GM19023 (cell line): ENCODE data around the gene GTF2IRD2.
"Not testable (repeated sequence)": the region's sequence is repeated elsewhere in the genome, so short reads cannot be mapped to it uniquely, and the experiment has no call there.

Source experiments
- ATAC-seq: cut with Tn5 transposase; IDR thresholded peaks from one replicate; pipeline ENCODE4 v1.9.1; 2021; ENCODE audit warnings: mild to moderate bottlenecking, moderate library complexity; ENCODE audit not compliant: unreplicated experiment

Gene GTF2IRD2

DNA sequence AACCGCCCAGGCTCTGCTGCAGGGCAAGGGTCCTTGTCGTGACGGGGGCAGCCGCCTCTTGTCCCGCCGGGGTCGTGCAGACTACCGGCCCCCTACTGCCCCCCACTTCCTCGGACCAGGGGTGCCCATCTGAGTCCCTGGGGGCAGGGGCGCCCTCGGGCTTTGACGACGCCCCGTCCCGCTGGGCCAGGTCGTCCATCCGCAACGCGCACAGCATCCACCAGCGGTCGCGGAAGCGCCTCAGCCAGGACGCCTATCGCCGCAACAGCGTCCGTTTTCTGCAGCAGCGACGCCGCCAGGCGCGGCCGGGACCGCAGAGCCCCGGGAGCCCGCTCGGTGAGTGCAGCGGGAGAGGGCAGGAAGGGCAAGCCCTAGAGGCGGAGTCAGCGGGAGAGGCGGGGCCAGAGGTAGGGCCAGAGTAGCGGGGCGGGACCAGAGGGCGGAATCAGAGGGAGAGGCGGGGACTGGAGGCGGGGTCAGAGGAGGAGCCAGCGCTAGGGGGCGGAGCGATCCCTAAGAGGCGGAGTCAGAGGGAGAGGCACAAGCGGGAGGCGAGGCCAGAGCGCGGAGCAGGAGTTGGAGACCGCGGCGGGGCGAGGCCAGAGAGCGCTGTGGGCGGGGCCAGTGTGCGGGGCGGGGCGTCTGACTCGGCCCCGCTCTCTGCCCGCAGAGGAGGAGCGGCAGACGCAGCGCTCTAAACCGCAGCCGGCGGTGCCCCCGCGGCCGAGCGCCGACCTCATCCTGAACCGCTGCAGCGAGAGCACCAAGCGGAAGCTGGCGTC lies 62.8 kb downstream of the GTF2IRD2 start:
- peak; percentile 87 for ATAC-seq

GRCh38 chr7:74783595-74783994 lies 67.8 kb downstream of the GTF2IRD2 start:
- not testable (repeated sequence) for ATAC-seq

DNA sequence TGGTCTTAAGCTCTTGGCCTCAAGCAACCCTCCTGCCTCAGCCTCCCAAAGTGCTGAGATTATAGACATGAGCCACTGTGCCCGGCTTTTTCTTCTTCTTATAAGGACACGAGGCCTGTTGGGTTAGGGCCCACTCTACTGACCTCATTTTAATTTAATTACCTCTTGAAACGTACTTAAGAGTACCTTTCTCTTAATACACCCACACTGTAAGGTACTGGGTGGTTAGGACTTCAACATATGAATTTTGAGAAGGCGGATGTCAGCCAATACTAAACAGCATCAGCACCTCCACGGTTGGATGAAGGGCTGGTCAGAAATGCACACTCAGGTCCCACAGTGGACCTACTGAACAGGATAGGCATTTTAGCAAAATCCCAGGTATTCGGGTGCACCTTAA lies 69.7 kb downstream of the GTF2IRD2 start:
- ATAC-seq, result not testable (repeated sequence)

- not testable (repeated sequence) for ATAC-seq
These were observed 72.4 kb downstream of the GTF2IRD2 start for GRCh38 chr7:74779053-74779452.

DNA sequence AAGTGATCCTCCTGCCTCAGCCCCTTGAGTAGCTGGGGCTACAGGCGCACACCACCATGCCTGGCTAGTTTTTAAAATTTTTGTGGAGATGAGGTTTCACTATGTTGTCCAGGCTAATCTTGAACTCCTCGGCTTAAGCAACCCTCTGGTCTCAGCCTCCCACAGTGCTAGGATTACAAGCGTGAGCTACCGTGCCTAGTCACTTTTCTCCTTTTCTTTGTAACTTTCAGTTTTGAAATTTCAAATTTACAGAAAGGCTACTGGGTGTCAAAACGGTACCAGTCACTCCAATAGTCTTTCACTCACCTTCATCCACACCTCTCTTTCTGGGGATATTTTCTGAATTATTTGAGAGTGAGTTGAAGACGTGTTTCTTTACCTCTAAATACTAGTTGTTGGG lies 76.3 kb downstream of the GTF2IRD2 start:
- ATAC-seq, result peak; percentile 42

DNA sequence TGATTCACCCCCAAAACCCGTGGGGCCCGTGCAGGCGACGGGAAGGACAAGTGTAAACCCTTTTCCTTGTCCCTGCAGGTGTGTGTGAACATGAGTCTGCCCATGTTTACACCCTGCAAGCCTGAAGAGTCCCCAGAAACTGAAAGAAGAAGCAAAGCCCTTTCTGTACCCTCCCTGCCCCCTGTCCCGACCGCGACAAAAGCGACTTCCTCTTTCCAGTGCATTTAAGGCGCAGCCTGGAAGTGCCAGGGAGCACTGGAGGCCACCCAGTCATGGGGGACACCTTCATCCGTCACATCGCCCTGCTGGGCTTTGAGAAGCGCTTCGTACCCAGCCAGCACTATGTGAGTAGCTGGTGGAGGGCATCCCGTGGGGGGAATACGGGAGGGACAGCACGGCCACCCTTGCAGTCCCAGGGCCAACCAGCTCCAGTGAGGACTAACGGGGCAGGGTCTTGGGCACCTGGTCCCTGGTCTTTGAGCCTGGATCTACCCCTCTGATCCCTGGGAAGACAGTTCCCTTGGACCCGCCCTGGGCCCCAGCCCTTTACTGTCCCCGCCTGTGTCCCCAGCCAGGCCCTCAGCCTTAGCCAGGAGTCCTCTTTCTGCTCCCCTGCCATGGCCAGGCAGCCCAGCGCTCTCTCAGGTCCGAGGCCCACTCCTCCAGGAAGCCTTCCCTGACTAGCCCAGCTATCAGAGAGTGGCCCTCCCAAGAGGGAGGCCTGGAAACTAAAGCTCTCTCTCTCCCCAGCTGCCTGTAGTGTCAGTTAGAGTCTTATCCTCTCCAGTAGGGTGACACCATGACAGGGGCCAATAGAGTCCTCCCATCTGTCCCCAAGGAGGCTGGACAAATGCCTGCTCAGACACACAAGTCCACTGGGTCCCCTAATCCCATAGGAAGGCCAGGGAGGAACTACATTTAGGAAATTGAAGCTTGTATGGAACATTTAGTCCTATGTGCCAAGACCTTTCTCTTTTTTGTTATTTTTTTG lies 77.3 kb downstream of the GTF2IRD2 start, which contains the start of gene NCF1:
TSS of gene NCF1 (plus strand) at position 252 of the 991 bp plus-strand sequence. CDS start at position 273, 21 bp downstream.
- peak; percentile 82 for ATAC-seq

- ATAC-seq, result not testable (repeated sequence)
These were observed 79.3 kb downstream of the GTF2IRD2 start for GRCh38 chr7:74772093-74772492.

GRCh38 chr7:74770062-74770461 lies 81.3 kb downstream of the GTF2IRD2 start:
- not testable (repeated sequence) for ATAC-seq

- not testable (repeated sequence) for ATAC-seq
These were observed 84.4 kb downstream of the GTF2IRD2 start for GRCh38 chr7:74766991-74767390.

- peak; percentile 38 for ATAC-seq
These were observed 84.9 kb downstream of the GTF2IRD2 start for GRCh38 chr7:74766509-74766908.

DNA sequence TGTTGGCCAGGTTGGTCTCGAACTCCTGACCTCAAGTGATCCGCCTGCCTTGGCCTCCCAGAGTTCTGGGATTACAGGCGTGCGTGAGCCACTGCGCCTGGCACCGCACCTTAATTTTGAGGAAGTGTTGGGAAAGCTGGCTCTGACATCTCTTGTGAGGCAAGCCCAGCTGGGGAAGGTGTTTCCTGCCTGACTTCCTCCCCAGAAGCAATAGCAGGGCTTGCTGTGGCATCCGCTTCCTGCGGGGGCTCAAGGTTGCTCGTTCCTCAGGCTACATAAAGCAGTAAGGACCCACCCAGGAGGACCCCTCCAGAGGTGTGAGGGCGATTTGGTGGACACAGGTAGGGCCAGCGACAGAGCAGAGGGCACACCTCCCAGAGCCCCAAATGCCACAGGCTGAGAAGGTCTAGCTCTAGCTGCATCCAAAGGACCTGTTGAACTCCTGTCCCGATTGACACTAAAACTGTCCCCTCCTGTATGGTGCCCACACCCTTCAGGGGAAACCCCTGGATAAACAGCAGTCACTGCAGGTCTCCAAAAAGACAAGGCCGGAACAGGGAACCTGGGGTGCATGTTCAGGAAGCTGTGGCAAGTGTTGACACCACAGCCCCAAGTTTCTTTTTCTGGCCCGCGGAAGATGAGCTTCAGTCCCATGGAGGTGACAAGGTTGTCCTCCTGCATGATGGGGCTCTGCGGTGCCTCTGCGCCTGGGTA lies 86.0 kb downstream of the GTF2IRD2 start:
- ATAC-seq, result not testable (repeated sequence)

DNA sequence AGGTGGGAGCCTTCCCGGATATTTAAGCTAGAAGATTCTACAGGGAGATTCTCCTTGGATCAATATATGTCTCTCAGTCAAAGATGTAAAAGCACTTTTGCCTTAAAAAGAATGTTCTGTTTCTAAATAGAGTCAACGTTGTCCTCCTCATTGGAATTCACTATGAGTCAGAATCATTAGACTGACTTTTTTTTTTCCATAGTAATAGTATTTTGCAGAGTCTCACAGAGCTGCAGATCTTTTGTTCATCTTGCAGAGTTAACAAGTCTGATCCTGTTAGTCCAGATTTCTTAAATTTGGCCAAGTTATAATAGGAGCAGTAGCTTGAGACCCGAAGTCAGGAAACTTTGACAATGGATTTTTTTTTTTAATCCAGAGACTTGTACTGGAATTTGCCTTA lies 92.4 kb downstream of the GTF2IRD2 start:
- not testable (repeated sequence) for ATAC-seq

GRCh38 chr7:74758268-74758667 lies 93.1 kb downstream of the GTF2IRD2 start:
- not testable (repeated sequence) for ATAC-seq

DNA sequence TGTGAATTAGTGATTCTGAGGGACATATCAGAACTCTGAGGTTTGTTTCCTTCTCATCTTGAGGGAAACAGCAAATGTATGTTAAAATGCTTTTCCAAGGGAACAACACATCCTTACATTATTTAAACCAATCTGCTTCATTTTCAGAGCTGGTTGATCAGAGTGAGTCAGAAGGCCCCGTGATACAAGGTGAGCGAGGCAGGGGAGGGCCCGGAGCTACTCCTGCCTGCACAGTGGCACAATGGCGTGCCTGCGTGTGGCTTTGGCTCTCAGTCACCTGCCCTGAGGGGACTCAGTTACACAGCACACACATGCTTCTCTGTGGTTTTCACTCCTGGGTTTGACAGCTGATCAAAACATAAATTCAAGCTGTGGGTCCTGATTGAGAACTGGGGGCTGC lies 94.7 kb downstream of the GTF2IRD2 start:
- ATAC-seq, result not testable (repeated sequence)

- not testable (repeated sequence) for ATAC-seq
These were observed 97.4 kb downstream of the GTF2IRD2 start for GRCh38 chr7:74753921-74754482.
